HCT116 (cell line): Measurements from ENCODE around the gene RYR3. TPM values are rescaled to one million over a fixed set of nuclear protein-coding genes. Genes with fewer than 3 reads are reported as not detected.

Source experiments
- ATAC-seq: fragments of 200-7000 bp; cut with Tn5 transposase; 2 replicates; pipeline ENCODE4 v1.9.1; 2020; ENCODE audit warnings: mild to moderate bottlenecking, moderate library complexity
- BruUV-seq: library from RNA; stranded (reverse); fragments of 400-500 nt; replicated peaks from 2 replicates; lab custom pipeline; 2021; lab: Mats Ljungman, UMichigan
- CTCF ChIA-PET: fragments of 300-600 bp; sonication (Branson Sonifier 250); formaldehyde crosslinking; loops from one replicate; lab custom pipeline; 2021; ENCODE audit warnings: antibody characterized with exemption; lab: Charles Lee
- POLR2A ChIA-PET: fragments of 300-600, 350-600 bp; sonication (Branson Sonifier 250); formaldehyde crosslinking; loops from one replicate; lab custom pipeline; 2021; ENCODE audit warnings: antibody characterized with exemption; lab: Charles Lee
- RAD21 ChIA-PET, 2 experiments: fragments of 300-600 bp; sonication (Branson Sonifier 250); formaldehyde crosslinking; loops; one replicate each; lab custom pipeline; 2023; ENCODE audit warnings: low total read pairs in 2 of 2; ENCODE audit not compliant: uncharacterized antibody in 2 of 2, unreplicated experiment in 2 of 2, low non-redundant PET in 1 of 2; lab: Charles Lee
- DNase-seq: peaks from one replicate; pipeline ENCODE4 v3.0.0-alpha.2; 2010; ENCODE audit warnings: low read depth, low spot score
- H2AFZ ChIP-seq: fragments of 200-600 bp; shearing (Covaris generic), sonication (generic); 2 replicates; pipeline ENCODE4 v1.6.1; 2017; ENCODE audit warnings: low read depth, mixed run types, mixed read lengths, antibody characterized with exemption, low read length; ENCODE audit not compliant: poor library complexity, severe bottlenecking
- H3K27ac ChIP-seq: 2 replicates; pipeline ENCODE4 v1.5.1; 2012; ENCODE audit warnings: low read depth, low read length
- H3K27me3 ChIP-seq: fragments of 200-600 bp; sonication (generic); 2 replicates; pipeline ENCODE4 v1.6.1; 2016; ENCODE audit warnings: mixed run types, low read length, mixed read lengths; ENCODE audit not compliant: insufficient read depth
- H3K36me3 ChIP-seq, 2 experiments: fragments of 200-500 bp in 1 of 2; fragments of 200-600 bp in 1 of 2; sonication (Bioruptor generic) in 1 of 2; sonication (generic) in 1 of 2; 2 replicates each; pipeline versions ENCODE4 v1.5.1 to v1.6.1; 2014 to 2016; ENCODE audit warnings: low read length in 2 of 2, inconsistent platforms in 1 of 2, mixed read lengths in 1 of 2, mixed run types in 1 of 2; ENCODE audit not compliant: insufficient read depth in 2 of 2, control insufficient read depth in 1 of 2
- H3K4me1 ChIP-seq, 2 experiments: fragments of 200-600 bp in 1 of 2; sonication (generic) in 1 of 2; 2 replicates each; pipeline versions ENCODE4 v1.5.1 to v1.6.1; 2012 to 2017; ENCODE audit warnings: low read length in 2 of 2, inconsistent platforms in 1 of 2, mild to moderate bottlenecking in 1 of 2, mixed read lengths in 1 of 2, mixed run types in 1 of 2, moderate library complexity in 1 of 2; ENCODE audit not compliant: insufficient read depth in 2 of 2, control insufficient read depth in 1 of 2
- H3K4me2 ChIP-seq: fragments of 200-600 bp; sonication (generic); 2 replicates; pipeline ENCODE4 v1.6.1; 2017; ENCODE audit warnings: mixed run types, low read length, mixed read lengths
- H3K4me3 ChIP-seq, 2 experiments: fragments of 200-600 bp in 1 of 2; sonication (generic) in 1 of 2; replicated peaks in 1 of 2; 2 replicates each; pipeline ENCODE4 v1.5.1; 2011 to 2016; ENCODE audit warnings: low read length in 2 of 2, control low read depth in 1 of 2, low read depth in 1 of 2, mild to moderate bottlenecking in 1 of 2, mixed read lengths in 1 of 2, mixed run types in 1 of 2
- H3K79me2 ChIP-seq: fragments of 200-600 bp; sonication (generic); 2 replicates; pipeline ENCODE4 v1.6.1; 2017; ENCODE audit warnings: mild to moderate bottlenecking, mixed run types, low read length, moderate library complexity, mixed read lengths; ENCODE audit not compliant: insufficient read depth
- H3K9ac ChIP-seq: fragments of 200-600 bp; sonication (generic); 2 replicates; pipeline ENCODE4 v1.6.1; 2016; ENCODE audit warnings: low read length, mixed read lengths
- H3K9me2 ChIP-seq: fragments of 200-600 bp; sonication (generic), shearing (Covaris generic); 2 replicates; pipeline ENCODE4 v1.6.1; 2017; ENCODE audit warnings: mixed run types, mild to moderate bottlenecking, moderate library complexity; ENCODE audit not compliant: insufficient read depth
- H3K9me3 ChIP-seq, 2 experiments: fragments of 200-500 bp in 1 of 2; fragments of 200-600 bp in 1 of 2; sonication (Bioruptor generic) in 1 of 2; sonication (generic) in 1 of 2; 2 replicates each; pipeline ENCODE4 v1.6.1; 2014 to 2017; ENCODE audit warnings: low read length in 2 of 2, mixed read lengths in 2 of 2, inconsistent platforms in 1 of 2, low read depth in 1 of 2, mild to moderate bottlenecking in 1 of 2, mixed run types in 1 of 2, moderate library complexity in 1 of 2; ENCODE audit not compliant: control insufficient read depth in 1 of 2, insufficient read depth in 1 of 2
- H4K20me1 ChIP-seq: fragments of 200-600 bp; sonication (generic), shearing (Covaris generic); 2 replicates; pipeline ENCODE4 v1.6.1; 2017; ENCODE audit warnings: mixed run types, mild to moderate bottlenecking, moderate library complexity; ENCODE audit not compliant: insufficient read depth
- ATF3 ChIP-seq: IDR thresholded peaks from 2 replicates; pipeline ENCODE4 v1.6.1; 2012
- CBX3 ChIP-seq: IDR thresholded peaks from 2 replicates; pipeline ENCODE4 v1.6.1; 2012; ENCODE audit warnings: low read depth
- ELF1 ChIP-seq: IDR thresholded peaks from 2 replicates; pipeline ENCODE4 v1.6.1; 2012; ENCODE audit warnings: low read depth, borderline replicate concordance
- FOSL1 ChIP-seq: IDR thresholded peaks from 2 replicates; pipeline ENCODE4 v1.6.1; 2012; ENCODE audit warnings: low read depth
- JUND ChIP-seq: IDR thresholded peaks from 2 replicates; pipeline ENCODE4 v1.6.1; 2012
- POLR2AphosphoS5 ChIP-seq: IDR thresholded peaks from 2 replicates; pipeline ENCODE4 v1.6.1; 2011; ENCODE audit warnings: mild to moderate bottlenecking, low read depth, low read length, moderate library complexity
- SIN3A ChIP-seq: IDR thresholded peaks from 2 replicates; pipeline ENCODE4 v1.6.1; 2012; ENCODE audit warnings: low read depth
- SRF ChIP-seq: IDR thresholded peaks from 2 replicates; pipeline ENCODE4 v1.6.1; 2012; ENCODE audit warnings: low read depth
- TCF7L2 ChIP-seq: IDR thresholded peaks from 2 replicates; pipeline ENCODE4 v1.7.0; 2011; ENCODE audit warnings: borderline replicate concordance, inconsistent platforms; ENCODE audit not compliant: insufficient read depth, insufficient read length; ENCODE audit errors: extremely low read depth
- YY1 ChIP-seq: IDR thresholded peaks from 2 replicates; pipeline ENCODE4 v1.6.1; 2011; ENCODE audit warnings: low read length, low read depth, moderate library complexity, mild to moderate bottlenecking; ENCODE audit not compliant: insufficient replicate concordance; ENCODE audit errors: extremely low read depth
- ZFX ChIP-seq: fragments of 450-650 bp; IDR thresholded peaks from 2 replicates; pipeline ENCODE4 v1.6.1; 2017
- intact Hi-C: fragments of 100-400 bp; cut with micrococcal nuclease; formaldehyde crosslinking; loops from 2 replicates; pipeline ENCODE4 v1.10.0; 2022
- total RNA-seq: library from RNA; stranded (reverse); gene quantifications from one replicate; pipeline ENCODE4 v1.2.1, GENCODE V29; 2021; ENCODE audit not compliant: unreplicated experiment
- TF ChIP-seq, protein P1 (sequence below): IDR thresholded peaks from 2 replicates; pipeline ENCODE4 v1.6.1; 2012; ENCODE audit warnings: low read depth

The RYR3 gene
- total RNA-seq, 1 experiment from 2014 or later, result not detected

DNA sequence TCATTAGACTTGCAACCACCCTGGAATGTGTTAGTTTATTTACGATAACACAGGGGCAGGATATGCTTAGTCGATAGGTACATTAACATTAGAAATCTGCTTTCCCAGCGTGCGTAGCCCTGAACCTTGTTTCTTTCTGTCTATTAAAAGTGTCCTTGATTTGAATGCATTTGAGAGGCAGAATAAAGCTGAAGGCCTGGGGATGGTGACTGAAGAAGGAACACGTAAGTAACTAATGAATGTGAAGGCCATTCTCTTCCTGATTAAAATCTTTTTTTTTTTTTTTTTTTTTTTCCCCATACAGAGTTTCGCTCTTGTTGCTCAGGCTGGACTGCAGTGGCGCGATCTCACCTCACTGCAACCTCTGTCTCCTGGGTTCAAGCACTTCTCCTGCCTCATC is 514.7 kb downstream of the RYR3 start:
- no peak overlapping the region for H3K9ac ChIP-seq
- no peaks in the 10 kb centered on the region for H3K79me2 ChIP-seq
- intact Hi-C loops, result no loop called here
- H3K4me3 ChIP-seq, result no peak overlapping the region
- no peaks in the 10 kb centered on the region for H3K4me1 ChIP-seq
- H3K36me3 ChIP-seq, result no peaks in the 10 kb centered on the region
- ChIA-PET CTCF (no interaction called here), POLR2A (no interaction called here), RAD21 (no interaction called here)
- no peak for ATAC-seq
- no TSS peak for BruUV-seq
- TF ChIP-seq POLR2AphosphoS5 (no peak), SIN3A (no peak), CBX3 (no peak), FOSL1 (no peak), ELF1 (no peak), SRF (no peak), ZFX (no peak), ATF3 (no peak), JUND (no peak), YY1 (no peak), TCF7L2 (no peak)
- TF ChIP-seq, protein P1, sequence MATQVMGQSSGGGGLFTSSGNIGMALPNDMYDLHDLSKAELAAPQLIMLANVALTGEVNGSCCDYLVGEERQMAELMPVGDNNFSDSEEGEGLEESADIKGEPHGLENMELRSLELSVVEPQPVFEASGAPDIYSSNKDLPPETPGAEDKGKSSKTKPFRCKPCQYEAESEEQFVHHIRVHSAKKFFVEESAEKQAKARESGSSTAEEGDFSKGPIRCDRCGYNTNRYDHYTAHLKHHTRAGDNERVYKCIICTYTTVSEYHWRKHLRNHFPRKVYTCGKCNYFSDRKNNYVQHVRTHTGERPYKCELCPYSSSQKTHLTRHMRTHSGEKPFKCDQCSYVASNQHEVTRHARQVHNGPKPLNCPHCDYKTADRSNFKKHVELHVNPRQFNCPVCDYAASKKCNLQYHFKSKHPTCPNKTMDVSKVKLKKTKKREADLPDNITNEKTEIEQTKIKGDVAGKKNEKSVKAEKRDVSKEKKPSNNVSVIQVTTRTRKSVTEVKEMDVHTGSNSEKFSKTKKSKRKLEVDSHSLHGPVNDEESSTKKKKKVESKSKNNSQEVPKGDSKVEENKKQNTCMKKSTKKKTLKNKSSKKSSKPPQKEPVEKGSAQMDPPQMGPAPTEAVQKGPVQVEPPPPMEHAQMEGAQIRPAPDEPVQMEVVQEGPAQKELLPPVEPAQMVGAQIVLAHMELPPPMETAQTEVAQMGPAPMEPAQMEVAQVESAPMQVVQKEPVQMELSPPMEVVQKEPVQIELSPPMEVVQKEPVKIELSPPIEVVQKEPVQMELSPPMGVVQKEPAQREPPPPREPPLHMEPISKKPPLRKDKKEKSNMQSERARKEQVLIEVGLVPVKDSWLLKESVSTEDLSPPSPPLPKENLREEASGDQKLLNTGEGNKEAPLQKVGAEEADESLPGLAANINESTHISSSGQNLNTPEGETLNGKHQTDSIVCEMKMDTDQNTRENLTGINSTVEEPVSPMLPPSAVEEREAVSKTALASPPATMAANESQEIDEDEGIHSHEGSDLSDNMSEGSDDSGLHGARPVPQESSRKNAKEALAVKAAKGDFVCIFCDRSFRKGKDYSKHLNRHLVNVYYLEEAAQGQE, result no peak
- no peaks in the 10 kb centered on the region for H4K20me1 ChIP-seq
- H3K9me3 ChIP-seq, result no peaks in the 10 kb centered on the region
- no peak overlapping the region for H3K27ac ChIP-seq
- no peak for DNase-seq
- peaks cover 34% of the 10 kb centered on the region; the same call in 1 of the 2 replicates for H3K27me3 ChIP-seq
- H3K9me2 ChIP-seq, result no peaks in the 10 kb centered on the region
- no peak overlapping the region for H3K4me2 ChIP-seq
- no peak overlapping the region for H2AFZ ChIP-seq
